Measurements from ENCODE around the gene NASP. TPM values are rescaled to one million over a fixed set of nuclear protein-coding genes. Genes with fewer than 3 reads are reported as not detected.
A peak's percentile ranks its signal among the peaks of the same experiment; 100 is the strongest.

NASP gene
- total RNA-seq, 1 experiment from 2014 or later, result 535 TPM

GRCh38 chr1:45584351-45585109 is 689 bp downstream of the NASP start (continued):
- TF ChIP-seq ZNF532 (CRISPR knock-in tag; IDR thresholded peaks at IDR 0.05; ENCODE audit: borderline replicate concordance) (no peak), EMX1 (CRISPR knock-in tag; IDR thresholded peaks at IDR 0.05) (no peak), SOX15 (CRISPR knock-in tag; IDR thresholded peaks at IDR 0.05) (no peak), FOXP1 (CRISPR knock-in tag; IDR thresholded peaks at IDR 0.05; ENCODE audit: borderline replicate concordance) (no peak), IRF2 (CRISPR knock-in tag; IDR thresholded peaks at IDR 0.05; ENCODE audit: borderline replicate concordance, low read depth) (no peak), USF2 (CRISPR knock-in tag; IDR thresholded peaks at IDR 0.05) (no peak), MLX (CRISPR knock-in tag; IDR thresholded peaks at IDR 0.05) (no peak), ZNF232 (CRISPR knock-in tag; IDR thresholded peaks at IDR 0.05) (peak; percentile 85), MAX (CRISPR knock-in tag; IDR thresholded peaks at IDR 0.05) (peak; percentile 49), TCF7 (CRISPR knock-in tag; IDR thresholded peaks at IDR 0.05; ENCODE audit: low read depth) (no peak), OVOL2 (CRISPR knock-in tag; IDR thresholded peaks at IDR 0.05; ENCODE audit: borderline replicate concordance) (no peak), TEAD1 (CRISPR knock-in tag; IDR thresholded peaks at IDR 0.05) (0 out of 2 replicates have a peak, but pooled peaks have one; percentile 12), ZSCAN18 (CRISPR knock-in tag; IDR thresholded peaks at IDR 0.05) (no peak), GTF2I (CRISPR knock-in tag; conservative IDR thresholded peaks at IDR 0.05) (no peak), PRDM15 (CRISPR knock-in tag; IDR thresholded peaks at IDR 0.05) (no peak), NR3C1 (CRISPR knock-in tag; conservative IDR thresholded peaks at IDR 0.05; ENCODE audit: low read depth) (no peak), E2F5 (CRISPR knock-in tag; IDR thresholded peaks at IDR 0.05) (peak; percentile 98), ZNF396 (CRISPR knock-in tag; IDR thresholded peaks at IDR 0.05; ENCODE audit: borderline replicate concordance) (no peak), MYBL2 (CRISPR knock-in tag; IDR thresholded peaks at IDR 0.05) (peak; percentile 61; the same call in 1 of the 2 replicates), ETV6 (CRISPR knock-in tag; IDR thresholded peaks at IDR 0.05) (no peak), ZMAT4 (CRISPR knock-in tag; IDR thresholded peaks at IDR 0.05) (0 out of 2 replicates have a peak, but pooled peaks have one; percentile 52), FOXJ3 (CRISPR knock-in tag; IDR thresholded peaks at IDR 0.05; ENCODE audit: borderline replicate concordance) (no peak), CREM (CRISPR knock-in tag; IDR thresholded peaks at IDR 0.05) (no peak)

All from WTC11 (cell line).